CD1c-positive myeloid dendritic cell (primary cell): ENCODE measurements around the gene BEND7.

ENCODE experiments used
- DNase-seq: peaks from one replicate; pipeline ENCODE4 v3.0.0-alpha.2; 2016; ENCODE audit errors: extremely low spot score

Gene BEND7

GRCh38 chr10:13521026-13521425, 7.8 kb downstream of the BEND7 start:
- DNase-seq: no peak

GRCh38 chr10:13520194-13520593, 8.6 kb downstream of the BEND7 start:
- no peak for DNase-seq

GRCh38 chr10:13518076-13518692, 10.6 kb downstream of the BEND7 start:
- no peak for DNase-seq

GRCh38 chr10:13517675-13518074, 11.1 kb downstream of the BEND7 start:
- no peak for DNase-seq

GRCh38 chr10:13516176-13516575, 12.6 kb downstream of the BEND7 start:
- DNase-seq: no peak

- DNase-seq: no peak
These were observed 13.3 kb downstream of the BEND7 start for GRCh38 chr10:13515467-13515866.

GRCh38 chr10:13514296-13514695, 14.5 kb downstream of the BEND7 start:
- no peak for DNase-seq

GRCh38 chr10:13512564-13512963, 16.2 kb downstream of the BEND7 start:
- no peak for DNase-seq

GRCh38 chr10:13511409-13511808, 17.4 kb downstream of the BEND7 start:
- DNase-seq: no peak

- no peak for DNase-seq
These were observed 23.6 kb downstream of the BEND7 start for GRCh38 chr10:13505052-13505680.

- DNase-seq: no peak
These were observed 24.9 kb downstream of the BEND7 start for GRCh38 chr10:13503745-13504463.

GRCh38 chr10:13502380-13502779, 26.4 kb downstream of the BEND7 start:
- no peak for DNase-seq

- DNase-seq: no peak
These were observed 28.6 kb downstream of the BEND7 start for GRCh38 chr10:13500201-13500600.

- no peak for DNase-seq
These were observed 29.7 kb downstream of the BEND7 start for GRCh38 chr10:13499150-13499549.

- no peak for DNase-seq
These were observed 31.9 kb downstream of the BEND7 start for GRCh38 chr10:13496931-13497330.

- DNase-seq: no peak
These were observed 32.6 kb downstream of the BEND7 start for GRCh38 chr10:13496164-13496563.

- no peak for DNase-seq
These were observed 36.2 kb downstream of the BEND7 start for GRCh38 chr10:13492493-13493180.

GRCh38 chr10:13491747-13492360, 37.0 kb downstream of the BEND7 start:
- DNase-seq: no peak

GRCh38 chr10:13490503-13490902, 38.3 kb downstream of the BEND7 start:
- DNase-seq: no peak

GRCh38 chr10:13489035-13489599, 39.7 kb downstream of the BEND7 start:
- no peak for DNase-seq

GRCh38 chr10:13485623-13486022, 43.2 kb downstream of the BEND7 start:
- DNase-seq: no peak

- peak; percentile 1 for DNase-seq
These were observed 44.9 kb downstream of the BEND7 start for GRCh38 chr10:13483951-13484350.
